HT1080 (cell line): ENCODE results near the gene KLHDC10. TPM values are rescaled to one million over a fixed set of nuclear protein-coding genes. Genes with fewer than 3 reads are reported as not detected.
A peak's percentile ranks its signal among the peaks of the same experiment; 100 is the strongest.
"Not testable (repeated sequence)": the region's sequence is repeated elsewhere in the genome, so short reads cannot be mapped to it uniquely, and the experiment has no call there.

Experiments
- DNase-seq: peaks from one replicate; pipeline ENCODE4 v3.0.0-alpha.2; 2015; ENCODE audit warnings: low read depth
- polyA plus RNA-seq, 2 experiments: library from polyadenylated mRNA; depleted of rRNA; stranded (reverse); fragments of >200 nt; gene quantifications; 2 replicates each; pipeline ENCODE4 v1.2.3, GENCODE V29; 2015
- total RNA-seq: library from RNA; depleted of rRNA; stranded (reverse); fragments of >200 nt; shearing (Covaris generic); gene quantifications from 2 replicates; pipeline ENCODE4 v1.2.3, GENCODE V29; 2014; rRNA removed

Gene KLHDC10
- total RNA-seq: 7.3 and 13.1 TPM in 2 replicates
- 6.5 and 8.0 TPM in 2 replicates for polyA plus RNA-seq (2015; cell fraction: cytosol; rRNA removed)
- 10.0 and 10.8 TPM in 2 replicates for polyA plus RNA-seq (2015; cell fraction: nucleus; rRNA removed)

- peak; percentile 98 for DNase-seq
Observed at GRCh38 chr7:130069978-130070860, at the start of gene KLHDC10. TSS of gene KLHDC10 (plus strand) at chr7:130070534. CDS start at chr7:130070644, 110 bp downstream.

- no peak for DNase-seq
Observed at GRCh38 chr7:130021105-130021834, 49.1 kb upstream of the KLHDC10 start.

- DNase-seq: no peak
Observed at GRCh38 chr7:130022115-130022514, 48.2 kb upstream of the KLHDC10 start.

- DNase-seq: no peak
Observed at GRCh38 chr7:130022623-130023175, 47.6 kb upstream of the KLHDC10 start.

- DNase-seq: no peak
Observed at GRCh38 chr7:130024390-130024789, 45.9 kb upstream of the KLHDC10 start.

- no peak for DNase-seq
Observed at GRCh38 chr7:130032698-130033097, 37.6 kb upstream of the KLHDC10 start.

GRCh38 chr7:130037703-130038102 is 32.6 kb upstream of the KLHDC10 start:
- no peak for DNase-seq

- no peak for DNase-seq
Observed at GRCh38 chr7:130040576-130040975, 29.8 kb upstream of the KLHDC10 start.

- no peak for DNase-seq
Observed at GRCh38 chr7:130047831-130048230, 22.5 kb upstream of the KLHDC10 start.

- no peak for DNase-seq
Observed at GRCh38 chr7:130048906-130049305, 21.4 kb upstream of the KLHDC10 start.

- not testable (repeated sequence) for DNase-seq
Observed at GRCh38 chr7:130052250-130052649, 18.1 kb upstream of the KLHDC10 start.

- not testable (repeated sequence) for DNase-seq
Observed at GRCh38 chr7:130055198-130055597, 15.1 kb upstream of the KLHDC10 start.

GRCh38 chr7:130062246-130062645 is 8.1 kb upstream of the KLHDC10 start:
- no peak for DNase-seq

GRCh38 chr7:130063036-130063435 is 7.3 kb upstream of the KLHDC10 start:
- DNase-seq: peak; percentile 20

- DNase-seq: not testable (repeated sequence)
Observed at GRCh38 chr7:130064580-130064926, 5.8 kb upstream of the KLHDC10 start.

- no peak for DNase-seq
Observed at GRCh38 chr7:130065500-130066152, 4.7 kb upstream of the KLHDC10 start.

GRCh38 chr7:130069179-130069977 is 956 bp upstream of the KLHDC10 start:
- DNase-seq: no peak

GRCh38 chr7:130070861-130071622 is 708 bp downstream of the KLHDC10 start:
- peak; percentile 8 for DNase-seq

- peak; percentile 79 for DNase-seq
Observed at GRCh38 chr7:130071701-130072622, 1.6 kb downstream of the KLHDC10 start.
